GM18505 (cell line): ENCODE data around the gene LAMP5.

Source experiments
- ATAC-seq: cut with Tn5 transposase; IDR thresholded peaks from one replicate; pipeline ENCODE4 v1.9.1; 2021; ENCODE audit not compliant: unreplicated experiment
- POLR2A ChIP-seq: IDR thresholded peaks from 4 replicates; pipeline ENCODE4 v1.6.1; 2011; ENCODE audit warnings: borderline replicate concordance; ENCODE audit not compliant: insufficient read depth, insufficient read length; ENCODE audit errors: extremely low read depth

LAMP5 gene, protein sequence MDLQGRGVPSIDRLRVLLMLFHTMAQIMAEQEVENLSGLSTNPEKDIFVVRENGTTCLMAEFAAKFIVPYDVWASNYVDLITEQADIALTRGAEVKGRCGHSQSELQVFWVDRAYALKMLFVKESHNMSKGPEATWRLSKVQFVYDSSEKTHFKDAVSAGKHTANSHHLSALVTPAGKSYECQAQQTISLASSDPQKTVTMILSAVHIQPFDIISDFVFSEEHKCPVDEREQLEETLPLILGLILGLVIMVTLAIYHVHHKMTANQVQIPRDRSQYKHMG

DNA sequence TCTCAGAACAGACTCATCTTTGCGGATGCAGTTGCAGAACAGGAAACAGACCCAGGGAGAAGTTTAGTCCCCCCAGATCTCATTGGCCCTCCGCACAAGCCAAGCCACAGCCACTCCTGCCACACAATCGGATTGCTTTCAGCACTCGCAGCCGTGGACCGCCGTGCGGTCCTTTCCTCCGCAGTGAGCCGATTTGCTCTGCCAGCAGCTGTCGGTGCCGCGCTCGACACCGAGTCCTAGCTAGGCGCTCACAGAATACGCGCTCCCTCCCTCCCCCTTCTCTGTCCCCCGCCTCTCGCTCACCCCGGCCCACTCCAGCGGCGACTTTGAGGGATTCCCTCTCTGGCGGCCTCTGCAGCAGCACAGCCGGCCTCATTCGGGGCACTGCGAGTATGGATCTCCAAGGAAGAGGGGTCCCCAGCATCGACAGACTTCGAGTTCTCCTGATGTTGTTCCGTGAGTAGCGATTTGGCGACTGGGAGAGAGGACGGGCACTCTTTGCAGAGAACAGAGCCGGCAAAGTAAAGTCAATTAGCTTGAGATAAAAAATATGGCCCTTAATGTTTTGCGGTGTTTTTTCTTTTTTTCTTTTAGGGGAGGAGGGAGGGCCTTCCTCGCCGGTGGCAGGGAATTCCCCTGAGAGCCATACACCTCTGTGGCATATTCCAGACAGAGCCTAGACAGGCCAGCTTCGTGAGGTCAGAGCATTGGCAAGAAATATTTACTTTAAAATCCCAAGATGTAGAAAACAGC, at the start of gene LAMP5:
TSS of gene LAMP5 (plus strand) at position 130 of the 753 bp plus-strand sequence. CDS start at position 393, 263 bp downstream.
- TF ChIP-seq POLR2A = no peak
- no peak for ATAC-seq

DNA sequence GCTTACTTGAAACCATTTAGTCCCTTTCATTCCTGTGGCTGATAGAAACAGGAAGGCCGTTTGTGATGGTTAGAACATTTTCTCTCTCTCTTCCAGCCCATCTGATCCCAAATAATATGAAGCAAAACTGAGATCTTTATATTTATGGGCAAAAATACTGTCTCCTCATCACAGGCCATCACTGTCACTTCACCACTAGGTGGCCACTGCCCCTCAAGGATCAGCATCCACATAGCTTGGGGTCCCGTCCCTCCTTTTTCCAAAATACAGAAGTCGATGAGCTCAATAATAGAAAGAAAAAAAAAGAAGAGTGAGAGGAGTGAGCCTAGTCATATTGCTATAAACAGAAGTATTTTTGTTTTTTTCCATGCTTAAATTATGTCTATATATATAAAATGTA, 46.4 kb upstream of the LAMP5 start:
- TF ChIP-seq POLR2A = no peak
- no peak for ATAC-seq

DNA sequence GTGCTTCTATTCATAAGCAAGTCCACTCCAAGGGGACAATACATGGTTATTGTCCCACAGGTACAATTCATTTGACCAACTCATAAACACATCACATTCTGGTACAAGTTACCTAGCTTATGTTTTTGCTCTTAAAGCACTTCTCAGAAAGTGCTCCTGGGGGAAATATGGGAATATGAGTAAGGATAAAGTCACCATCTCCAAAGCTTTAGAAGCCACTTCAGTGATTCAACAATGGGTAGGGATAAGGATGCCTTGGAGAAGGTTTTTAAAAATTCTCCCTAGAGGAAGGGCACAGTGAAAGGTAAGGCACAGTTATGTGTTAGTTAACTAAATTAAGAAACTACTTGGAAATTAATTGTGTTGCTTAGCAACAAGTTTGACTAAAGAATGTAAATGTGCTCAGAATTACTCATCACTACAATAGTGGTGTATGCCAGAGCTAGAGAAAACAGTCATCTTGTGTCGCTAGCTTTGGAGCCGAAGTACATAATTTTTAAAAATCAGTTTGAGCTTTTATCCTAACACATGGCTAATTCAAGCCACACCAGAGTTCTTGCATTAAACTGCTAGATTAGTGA, 39.5 kb upstream of the LAMP5 start:
- no peak for TF ChIP-seq POLR2A
- no peak for ATAC-seq

DNA sequence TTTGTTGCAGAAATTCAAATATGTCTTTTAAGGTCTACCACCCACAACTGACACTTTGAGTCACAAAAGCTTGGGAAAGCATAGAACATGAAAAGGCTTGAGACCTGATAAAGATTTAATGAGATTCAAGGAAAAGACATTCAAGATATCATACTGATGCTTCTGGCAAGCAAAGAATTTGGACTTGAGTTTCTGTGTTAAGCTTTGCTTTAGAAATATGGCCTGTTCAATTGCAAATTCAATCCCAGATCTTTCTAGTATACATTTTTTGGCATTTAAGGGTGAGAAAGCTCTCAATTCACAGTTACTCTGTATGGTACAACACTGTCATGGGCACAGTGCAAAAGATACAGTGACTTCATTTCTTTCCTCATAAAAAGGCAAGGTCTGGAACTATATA, 38.9 kb upstream of the LAMP5 start:
- ATAC-seq = no peak
- no peak for TF ChIP-seq POLR2A

DNA sequence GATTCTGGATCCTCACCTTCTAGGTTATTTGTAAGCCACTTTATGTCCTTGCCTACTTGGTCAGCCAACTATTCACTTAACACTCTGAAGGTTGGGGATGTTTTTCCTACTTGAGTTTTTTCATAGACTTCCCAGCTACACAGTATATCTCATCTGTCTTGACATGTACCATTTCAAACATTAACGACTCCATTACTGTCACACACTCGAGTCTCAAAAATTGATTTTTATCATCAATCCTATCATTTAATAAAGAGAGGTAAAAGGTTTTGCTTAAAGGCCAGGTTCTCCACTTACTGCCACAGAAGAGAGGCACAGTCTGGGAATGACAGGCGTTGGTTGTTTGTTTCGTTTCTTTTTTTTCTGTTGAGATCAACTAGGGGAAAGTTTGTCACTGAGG, 38.2 kb upstream of the LAMP5 start:
- TF ChIP-seq POLR2A = no peak
- no peak for ATAC-seq

DNA sequence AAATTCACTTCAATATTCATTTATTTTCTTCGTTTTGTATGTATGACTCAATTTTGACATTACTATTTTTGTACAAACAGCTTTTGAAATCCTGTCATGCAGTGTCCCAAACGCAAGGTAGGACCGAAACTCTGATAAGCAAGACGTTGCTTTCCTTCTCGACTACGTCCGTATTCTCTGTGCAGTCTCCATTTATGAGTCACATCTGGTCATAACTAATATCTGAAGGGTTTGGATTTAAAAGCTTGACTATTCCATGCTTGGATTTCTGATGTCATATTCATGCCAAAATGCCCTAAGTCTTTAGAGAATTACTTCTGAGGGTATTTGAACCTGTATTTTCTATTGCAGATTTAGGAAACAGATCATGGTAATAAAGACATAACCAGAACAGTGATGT, 37.8 kb upstream of the LAMP5 start:
- no peak for ATAC-seq
- no peak for TF ChIP-seq POLR2A

DNA sequence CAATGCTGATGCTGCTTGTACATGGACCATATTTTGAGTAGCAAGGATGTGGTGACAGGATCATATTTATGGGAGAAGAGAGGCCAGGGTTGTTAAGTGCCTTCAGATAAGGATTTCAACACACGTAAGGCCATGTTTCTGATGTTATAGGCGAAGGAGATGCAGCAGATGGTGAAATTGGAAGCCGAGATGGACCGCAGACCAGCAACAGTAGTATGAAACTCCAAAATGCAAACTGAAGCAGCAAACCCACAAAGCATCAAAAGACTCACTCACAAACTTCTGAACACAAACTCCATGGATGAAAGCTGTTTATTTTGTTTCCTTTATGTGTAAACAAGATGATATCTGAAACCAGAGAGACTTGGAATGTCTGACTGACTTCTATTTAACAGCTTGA, 35.6 kb upstream of the LAMP5 start:
- ATAC-seq = no peak
- no peak for TF ChIP-seq POLR2A

DNA sequence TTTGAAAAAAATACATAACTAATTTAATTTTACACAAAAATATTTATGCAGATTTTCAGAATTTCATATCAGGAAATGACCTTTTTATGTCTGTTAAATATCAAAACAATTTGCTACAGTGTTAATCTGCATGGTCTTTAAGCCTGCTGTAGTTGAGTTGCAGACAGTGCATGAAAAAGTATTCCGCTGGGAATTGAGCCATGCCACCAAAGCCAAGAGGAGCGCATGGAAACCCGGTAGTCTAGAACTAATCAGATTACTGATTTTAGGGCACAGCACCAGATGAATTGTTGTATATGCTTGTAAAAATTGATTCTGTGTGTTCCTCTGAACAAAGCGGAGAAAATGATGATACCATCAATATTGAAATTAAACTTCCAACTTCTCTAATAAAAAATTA, 34.3 kb upstream of the LAMP5 start:
- no peak for TF ChIP-seq POLR2A
- no peak for ATAC-seq

DNA sequence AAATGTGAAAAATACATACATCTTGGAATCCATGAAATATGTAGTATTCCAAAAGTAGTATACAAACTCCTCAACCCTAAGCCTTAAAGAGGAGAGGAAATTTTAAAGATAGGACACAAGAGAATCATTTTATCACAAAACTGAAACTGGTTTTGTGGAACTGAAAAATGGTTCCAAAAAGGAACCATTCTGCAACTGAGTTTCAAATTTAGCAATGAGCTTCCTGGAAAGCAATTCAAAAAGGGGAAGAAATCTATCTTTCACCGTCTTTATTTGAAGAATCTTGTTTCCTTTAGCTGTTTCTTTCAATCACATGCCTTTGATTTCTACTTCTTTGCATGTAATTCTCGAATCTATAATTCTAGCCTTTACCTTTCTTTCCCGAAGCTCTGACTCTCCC, 32.2 kb upstream of the LAMP5 start:
- ATAC-seq = no peak
- no peak for TF ChIP-seq POLR2A

DNA sequence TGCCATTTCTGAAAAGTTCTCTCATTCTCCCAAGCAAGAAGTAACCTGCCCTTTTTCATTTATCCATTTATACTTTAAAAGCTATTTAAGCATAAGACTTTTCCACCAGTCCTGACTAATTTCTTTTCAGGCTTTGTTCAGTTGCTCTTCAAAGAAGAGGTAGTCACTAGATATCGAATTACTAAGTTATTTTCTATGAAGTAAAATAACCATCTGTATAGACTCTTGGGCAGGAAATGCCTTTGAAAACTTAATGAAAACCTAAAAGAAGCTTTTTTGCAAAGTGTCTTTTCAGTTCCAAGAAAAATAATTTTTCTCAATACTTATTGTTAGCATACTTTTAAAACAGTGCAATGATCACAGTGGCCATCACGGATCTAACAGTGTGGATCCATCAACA, 31.3 kb upstream of the LAMP5 start:
- TF ChIP-seq POLR2A = no peak
- ATAC-seq = no peak

DNA sequence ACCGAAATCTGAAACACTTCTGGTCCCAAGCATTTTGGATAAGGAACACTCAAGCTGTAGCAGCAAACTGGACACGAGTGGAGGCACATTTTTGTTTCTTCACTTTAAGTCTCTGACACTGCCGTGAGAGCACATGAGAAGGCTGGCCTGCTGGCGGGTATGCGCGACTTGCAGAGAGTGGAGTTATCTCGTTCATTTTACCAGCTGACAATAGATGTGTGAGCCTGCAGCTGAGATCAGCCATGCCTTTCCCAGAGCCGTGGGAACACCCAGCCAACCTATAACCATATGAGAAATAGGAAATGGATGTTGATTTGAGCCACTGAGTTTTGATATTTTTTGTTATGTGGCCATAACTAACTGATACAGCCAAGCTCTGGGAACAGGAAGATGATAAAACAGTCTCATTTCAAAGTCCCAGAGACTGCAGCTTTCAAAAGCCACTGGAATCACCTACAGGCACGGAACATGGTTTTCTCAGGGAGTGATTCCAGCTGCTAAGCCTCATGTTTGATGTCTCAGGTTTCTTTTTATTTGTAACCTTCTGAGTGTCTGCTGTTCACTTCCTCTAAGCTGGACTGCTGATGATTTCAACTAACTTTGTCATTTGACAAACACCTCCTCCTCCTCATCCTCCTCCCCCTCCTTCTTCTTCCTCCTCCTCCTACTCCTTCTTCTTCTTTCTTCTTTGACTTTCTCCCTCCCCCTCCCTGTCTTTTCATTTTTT, 28.6 kb upstream of the LAMP5 start:
- ATAC-seq = no peak
- TF ChIP-seq POLR2A = no peak

DNA sequence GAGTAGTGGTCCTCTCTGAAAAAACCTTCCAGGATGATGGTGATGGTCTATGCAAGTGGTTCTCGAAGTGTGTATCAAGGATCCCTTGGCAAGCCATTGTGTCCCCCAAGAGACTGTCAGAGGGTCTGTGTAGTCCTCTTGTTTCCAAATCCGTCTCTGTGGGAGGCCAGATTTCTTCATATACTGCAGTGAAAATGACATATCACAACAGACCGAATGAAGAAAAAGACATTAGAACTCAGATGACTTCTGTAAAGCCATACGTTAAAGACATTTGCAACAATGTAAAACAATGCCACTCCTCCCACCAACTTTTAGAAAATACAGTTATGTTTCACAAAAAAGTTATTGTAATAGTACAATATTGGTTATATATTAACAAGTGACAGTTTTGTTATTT, 27.2 kb upstream of the LAMP5 start:
- no peak for TF ChIP-seq POLR2A
- no peak for ATAC-seq

DNA sequence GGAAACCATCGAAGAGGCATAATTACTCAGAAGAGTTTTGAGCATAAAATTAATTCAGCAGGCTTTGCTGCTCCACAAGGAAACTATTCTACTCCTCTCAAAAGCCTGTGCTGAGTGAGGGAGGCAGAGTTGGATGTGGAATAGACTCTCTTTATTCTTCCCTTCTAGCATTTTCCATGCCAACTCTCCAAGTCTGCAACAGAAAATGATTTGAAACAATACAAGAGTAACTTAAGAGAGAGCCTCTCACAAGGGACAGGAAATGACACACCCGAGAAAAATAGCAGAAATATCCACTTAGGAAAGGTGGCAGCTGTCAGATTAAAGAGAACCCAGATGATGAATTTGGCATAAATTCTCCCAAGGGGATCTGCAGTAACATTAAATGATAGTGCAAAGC, 26.3 kb upstream of the LAMP5 start:
- no peak for TF ChIP-seq POLR2A
- no peak for ATAC-seq
